Endometrium (tissue), 2 donors: ENCODE data around the gene BRMS1.
"Not testable (repeated sequence)": the region's sequence is repeated elsewhere in the genome, so short reads cannot be mapped to it uniquely, and the experiment has no call there.

Experiments used
- FAIRE-seq: peaks from 2 replicates; lab custom pipeline; 2012; peaks lifted over from hg19 to GRCh38; lab: Jason Lieb, UNC
- donor health status: control.
- donor health status: control.

Gene BRMS1

DNA sequence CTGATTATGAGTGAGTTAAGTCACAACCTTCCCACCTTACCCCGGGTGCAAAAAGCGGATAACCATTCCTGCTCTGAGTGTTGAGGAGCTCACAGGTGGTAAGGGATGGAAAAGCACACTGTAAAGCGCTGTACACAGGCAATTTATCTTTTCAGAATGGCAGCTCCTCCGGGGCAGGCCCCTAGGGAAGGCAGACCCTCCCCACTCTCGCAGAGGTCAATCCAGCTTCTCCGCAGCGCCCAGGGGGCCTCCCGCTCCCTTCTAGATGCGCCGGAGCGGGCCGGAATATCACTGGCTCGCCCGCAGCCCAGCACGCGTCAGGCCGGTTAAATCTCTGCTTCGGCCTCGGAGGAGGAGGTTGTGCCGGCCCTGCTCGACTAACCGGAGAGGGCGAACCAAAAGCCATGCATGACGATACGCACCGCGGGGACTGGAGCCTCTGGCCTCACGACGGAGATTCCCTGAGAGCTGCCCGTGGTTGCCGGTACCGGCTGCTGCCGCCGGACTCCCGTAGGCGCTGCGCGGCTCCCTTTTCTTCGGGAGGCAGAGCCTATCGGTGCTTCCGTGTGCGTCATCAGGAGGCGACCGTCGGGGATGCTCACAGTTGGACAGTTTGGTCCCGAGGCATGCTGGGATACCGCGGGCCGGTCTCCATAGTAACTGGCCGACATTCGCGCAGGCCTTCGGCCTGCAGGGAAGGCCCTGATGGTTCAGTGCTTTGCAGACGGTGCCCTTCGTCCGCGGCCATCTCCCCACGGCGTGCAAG, at the start of gene BRMS1:
Gene BRMS1, minus strand, starts transcription at position 555 of the 766 bp plus-strand sequence. CDS start 2,870 bp downstream, outside the sequence.
- no peak for FAIRE-seq

GRCh38 chr11:66393954-66394353, 49.0 kb upstream of the BRMS1 start:
- no peak for FAIRE-seq

DNA sequence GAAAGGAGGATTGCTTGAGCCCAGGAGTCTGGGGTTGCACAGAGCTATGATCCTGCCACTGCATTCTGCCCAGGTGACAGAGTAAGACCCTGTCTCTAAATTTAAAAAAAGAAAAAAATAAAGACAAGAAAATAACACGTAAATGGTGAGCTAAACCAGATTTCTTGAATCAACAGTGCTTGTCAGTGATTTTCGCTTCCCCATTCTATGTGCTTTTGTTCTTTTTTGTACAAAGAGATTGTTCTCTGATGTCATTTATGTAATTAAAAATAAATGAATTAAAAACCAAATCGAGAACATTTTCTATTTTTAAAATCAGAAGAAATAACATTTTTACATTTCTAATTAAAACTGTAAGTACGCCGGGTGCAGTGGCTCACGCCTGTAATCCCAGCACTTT, 46.4 kb upstream of the BRMS1 start:
- no peak for FAIRE-seq

DNA sequence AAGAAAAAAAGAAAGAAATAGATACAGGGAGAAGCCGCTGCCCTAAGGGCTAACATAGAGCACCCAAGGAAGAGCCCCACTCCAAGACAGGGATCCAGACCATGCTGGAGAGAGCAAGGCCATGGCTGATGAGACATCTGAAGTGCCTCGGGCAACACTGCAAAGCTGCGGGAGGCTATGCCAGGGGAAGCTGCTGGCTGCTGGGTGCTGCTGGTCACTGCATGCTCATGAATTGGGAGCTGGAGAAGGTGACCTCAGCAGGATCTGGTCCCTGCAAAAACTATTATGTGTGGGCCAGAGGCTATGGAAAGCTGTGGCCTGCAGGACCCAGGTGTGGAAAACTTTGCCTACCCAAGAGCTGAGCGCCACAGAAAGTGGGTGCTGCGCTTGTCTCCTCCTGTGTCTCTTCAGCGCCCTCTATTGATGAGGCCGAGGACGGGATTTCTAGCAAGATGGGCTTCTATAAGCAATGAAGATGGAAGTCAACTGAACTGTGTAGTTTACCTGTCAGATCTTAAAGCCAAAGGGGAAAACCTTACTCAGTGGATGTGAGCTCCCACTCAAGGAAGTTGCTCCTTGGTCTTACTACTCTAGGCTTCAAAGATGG, 44.0 kb upstream of the BRMS1 start:
- FAIRE-seq = no peak

DNA sequence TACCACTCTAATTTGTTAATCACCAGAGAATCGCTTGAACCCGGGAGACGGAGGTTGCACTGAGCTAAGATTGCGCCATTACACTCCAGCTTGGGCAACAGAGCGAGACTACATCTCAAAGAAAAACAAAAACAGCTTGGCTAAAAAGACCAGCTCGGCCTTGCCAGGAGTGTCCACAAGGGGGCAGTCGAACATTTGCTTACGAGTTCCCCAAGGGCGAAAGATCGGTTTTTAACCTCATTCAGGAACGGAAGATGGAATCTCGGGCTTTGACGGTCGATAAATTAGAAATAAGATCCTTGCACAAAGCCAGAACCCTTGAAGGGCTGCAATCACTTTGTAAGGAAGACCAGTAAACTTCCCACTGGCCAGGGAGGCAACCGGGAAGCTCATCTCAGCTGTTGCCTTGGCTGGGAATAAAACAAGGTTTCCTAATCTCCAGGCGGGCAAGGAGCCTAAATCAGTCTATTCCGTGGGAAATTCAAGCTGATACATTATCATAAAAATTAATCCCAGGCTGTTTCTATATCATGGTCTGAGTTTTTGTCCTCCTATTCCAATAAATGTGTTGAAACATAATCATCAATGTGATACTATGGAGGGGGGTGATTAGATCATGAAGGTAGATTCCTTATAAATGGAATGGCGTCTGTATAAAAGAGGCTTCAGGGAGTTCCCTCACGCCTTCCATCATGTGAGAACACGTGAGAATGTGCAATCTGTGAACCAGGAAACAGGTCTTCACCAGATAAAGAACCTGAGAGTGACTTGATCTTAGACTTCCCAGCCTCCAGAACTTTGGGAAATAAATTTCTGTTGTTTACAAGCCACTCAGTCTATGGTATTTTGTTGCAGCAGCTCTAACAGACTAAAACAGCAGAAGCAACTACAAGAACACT, 41.5 kb upstream of the BRMS1 start:
- FAIRE-seq = no peak

DNA sequence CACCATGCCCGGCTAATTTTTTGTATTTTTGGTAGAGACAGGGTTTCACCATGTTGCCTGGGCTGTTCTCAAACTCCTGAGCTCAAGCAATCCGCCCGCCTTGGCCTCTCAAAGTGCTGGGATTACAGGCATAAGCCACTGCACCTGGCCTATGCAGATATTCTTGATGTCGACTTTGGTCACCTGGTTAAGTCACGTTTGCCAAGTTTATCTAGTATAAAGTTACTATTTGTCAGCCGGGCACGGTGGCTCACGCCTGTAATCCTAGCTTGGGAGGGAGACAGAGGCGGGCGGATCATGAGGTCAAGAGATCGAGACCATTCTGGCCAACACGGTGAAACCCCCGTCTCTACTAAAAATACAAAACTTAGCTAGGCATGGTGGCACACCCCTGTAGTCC, 39.4 kb upstream of the BRMS1 start:
- not testable (repeated sequence) for FAIRE-seq

GRCh38 chr11:66380264-66380663, 35.4 kb upstream of the BRMS1 start:
- FAIRE-seq = not testable (repeated sequence)

GRCh38 chr11:66373690-66374287, 28.9 kb upstream of the BRMS1 start:
- not testable (repeated sequence) for FAIRE-seq

GRCh38 chr11:66373265-66373664, 28.4 kb upstream of the BRMS1 start:
- no peak for FAIRE-seq

- no peak for FAIRE-seq
Observed at GRCh38 chr11:66371627-66372415, 26.9 kb upstream of the BRMS1 start, which contains the start of gene SLC29A2. Gene SLC29A2 (minus strand): TSS chr11:66371760. CDS start chr11:66371591, 169 bp downstream.

- FAIRE-seq = no peak
Observed at GRCh38 chr11:66369073-66369894, 24.4 kb upstream of the BRMS1 start.

GRCh38 chr11:66368484-66368883, 23.6 kb upstream of the BRMS1 start:
- no peak for FAIRE-seq

DNA sequence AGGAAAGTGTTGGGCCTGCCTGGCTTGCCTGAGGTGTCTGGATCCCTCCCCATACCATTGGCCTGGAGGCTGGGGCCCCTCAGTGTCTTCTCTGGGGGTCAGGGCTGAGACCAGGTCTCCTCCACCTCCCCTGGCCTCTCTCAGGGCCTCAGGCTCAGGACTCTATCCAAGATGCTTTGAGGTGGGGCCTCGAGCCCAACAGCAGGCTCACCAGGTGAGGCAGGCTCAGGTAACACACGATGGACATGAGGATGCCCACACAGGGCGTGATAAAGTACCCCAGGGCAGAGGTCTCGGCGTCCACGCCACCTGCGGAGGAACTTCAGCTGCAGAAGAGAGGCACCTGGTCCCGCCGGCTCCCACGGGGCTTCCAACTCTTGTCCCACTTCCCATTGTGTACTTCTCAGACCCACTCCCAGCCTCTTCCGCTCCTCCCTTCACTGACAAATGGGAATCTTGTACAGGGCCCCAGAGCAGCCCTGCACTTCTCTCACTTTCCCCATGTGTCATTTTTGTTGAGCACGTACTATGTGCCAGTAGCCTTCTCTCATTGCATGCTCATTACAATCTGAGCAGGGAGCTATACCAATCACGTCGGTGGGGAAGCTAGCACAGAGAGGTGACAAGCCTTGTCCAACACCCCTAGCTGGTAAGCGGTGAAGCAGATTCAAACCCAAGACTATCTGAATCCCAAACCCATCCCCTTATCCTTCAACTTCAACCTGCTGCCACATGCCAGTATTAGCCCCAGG, 22.8 kb upstream of the BRMS1 start:
- FAIRE-seq = no peak

- no peak for FAIRE-seq
Observed at GRCh38 chr11:66366844-66367477, 22.1 kb upstream of the BRMS1 start.

DNA sequence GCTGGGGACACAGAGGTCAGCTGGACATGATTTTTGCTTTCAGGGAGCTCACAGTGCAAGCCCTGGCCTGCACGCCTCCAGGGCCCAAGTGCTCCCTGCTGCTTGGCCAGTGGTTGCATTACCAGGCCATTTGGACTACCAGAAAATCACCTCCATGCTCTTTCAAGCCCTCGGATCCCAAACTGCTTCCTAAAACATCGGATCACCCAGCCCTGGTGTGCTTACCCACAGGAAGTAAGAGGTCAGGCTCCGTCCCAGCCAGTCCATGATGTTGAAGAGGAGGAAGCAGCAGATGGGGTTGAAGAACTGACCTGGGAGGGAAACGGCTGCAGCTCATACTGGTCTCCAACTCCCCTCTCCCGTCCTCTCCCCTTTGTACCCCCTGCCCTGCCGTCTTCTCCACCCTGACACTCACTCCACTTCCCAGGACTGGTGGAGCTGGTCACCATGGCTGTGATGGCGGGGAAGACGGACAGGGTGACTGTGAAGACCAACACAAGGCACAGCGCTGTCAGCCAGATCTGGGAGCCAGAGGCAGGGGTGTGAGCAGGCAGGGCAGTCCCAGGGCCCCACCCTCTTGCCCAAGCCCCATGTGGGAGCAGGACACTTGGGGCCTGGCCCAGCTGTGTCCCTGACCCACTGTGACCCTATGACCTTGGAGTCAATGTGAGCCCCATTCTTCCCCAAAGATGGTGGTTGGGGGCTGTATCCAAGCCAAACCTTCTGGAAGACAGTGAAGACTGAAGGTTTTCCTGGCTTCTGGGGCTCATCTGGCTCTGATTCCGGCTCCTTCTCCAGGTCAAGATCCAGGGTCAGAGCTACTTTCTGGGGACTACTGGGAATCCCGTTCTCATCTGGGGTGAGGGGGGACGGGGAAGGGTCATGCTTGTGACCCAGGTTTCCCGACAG, 21.1 kb upstream of the BRMS1 start:
- FAIRE-seq = no peak

DNA sequence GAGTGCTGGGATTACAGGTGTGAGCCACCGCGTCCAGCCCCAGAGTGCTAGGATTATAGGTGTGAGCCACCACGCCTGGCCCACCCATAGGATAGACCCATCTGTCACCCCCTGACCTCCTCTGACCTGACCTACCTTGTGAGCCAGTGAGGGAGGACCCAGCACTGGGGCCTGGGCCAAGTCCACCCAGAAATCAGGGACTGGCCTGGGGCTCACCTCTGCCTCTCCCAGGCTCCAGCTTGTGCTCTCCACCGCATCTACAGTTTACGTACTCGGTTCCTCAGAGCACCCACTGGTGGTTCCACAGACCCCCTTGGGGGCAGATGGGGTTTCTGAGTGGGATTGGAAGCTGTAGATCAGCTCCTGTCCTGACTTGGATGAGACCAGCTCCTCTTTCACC, 20.3 kb upstream of the BRMS1 start:
- FAIRE-seq = no peak

- FAIRE-seq = no peak
Observed at GRCh38 chr11:66363805-66364535, 19.1 kb upstream of the BRMS1 start.
